22Rv1 (cell line): ENCODE measurements around the gene RHOG.
A peak's percentile ranks its signal among the peaks of the same experiment; 100 is the strongest.

ENCODE experiments used
- H3K27ac ChIP-seq: fragments of 450-650 bp; 2 replicates; pipeline ENCODE4 v1.5.1; 2017
- CTCF ChIP-seq: fragments of 450-650 bp; IDR thresholded peaks from 2 replicates; pipeline ENCODE4 v1.5.1; 2017; ENCODE audit warnings: mild to moderate bottlenecking
- ZFX ChIP-seq: fragments of 450-650 bp; IDR thresholded peaks from 2 replicates; pipeline ENCODE4 v1.6.1; 2017; ENCODE audit warnings: antibody characterized with exemption, borderline replicate concordance

RHOG gene

GRCh38 chr11:3859373-3859881, 18.7 kb upstream of the RHOG start:
- TF ChIP-seq CTCF: no peak
- TF ChIP-seq ZFX: no peak
- H3K27ac ChIP-seq: peak overlapping the region; percentile 71

DNA sequence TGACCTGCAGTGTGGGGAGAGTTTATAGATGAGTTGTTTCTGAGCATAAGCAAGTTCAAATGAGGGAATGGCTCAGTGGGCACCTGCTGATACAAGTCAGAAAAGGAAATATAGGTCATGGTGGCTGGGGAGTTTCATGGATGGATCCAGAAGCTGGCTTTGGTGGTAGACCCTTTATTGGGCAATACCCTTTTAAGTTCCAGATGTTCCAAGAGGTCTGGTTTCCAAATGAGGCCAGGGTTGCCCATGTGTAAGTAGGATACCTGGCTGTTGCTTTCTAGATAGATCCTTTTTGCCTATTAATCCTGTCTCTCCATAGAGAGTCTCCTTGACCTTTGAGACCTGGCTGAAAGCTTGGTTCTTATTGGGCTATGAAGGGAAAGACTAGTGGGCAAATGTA, 16.9 kb upstream of the RHOG start:
- no peak for TF ChIP-seq CTCF
- no peak for TF ChIP-seq ZFX
- H3K27ac ChIP-seq: no peak overlapping the region

DNA sequence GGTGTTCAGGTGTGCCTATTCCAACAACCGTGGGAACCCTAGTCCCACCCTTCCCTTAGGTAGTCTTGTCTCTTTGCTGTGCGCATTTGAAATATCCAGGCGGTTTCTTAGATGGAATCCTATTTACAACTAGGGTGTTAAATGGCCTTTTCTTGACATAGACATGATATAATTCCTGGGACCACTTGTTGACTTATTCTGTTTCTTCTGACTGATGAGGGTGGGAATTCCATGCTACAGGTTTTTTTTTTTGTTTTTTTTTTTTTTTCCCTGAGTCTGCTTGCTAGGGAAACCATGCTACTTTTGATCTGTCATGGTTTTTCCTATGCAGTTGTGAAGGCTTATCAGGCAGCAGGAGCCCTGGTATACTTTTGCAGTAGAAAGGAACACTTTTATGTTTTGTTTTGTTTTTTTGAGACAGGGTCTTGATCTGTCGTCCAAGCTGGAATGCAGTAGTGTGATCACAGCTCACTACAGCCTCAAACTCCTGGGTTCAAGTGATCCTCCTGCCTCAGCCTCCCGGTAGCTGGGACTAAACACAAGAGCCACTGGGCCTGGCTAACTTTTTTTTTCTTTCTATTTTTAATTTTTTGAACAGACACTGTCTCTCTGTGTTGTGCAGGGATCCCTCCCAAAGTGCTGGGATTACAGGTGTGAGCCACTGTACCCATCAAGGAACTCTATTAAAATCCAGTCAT, 16.2 kb upstream of the RHOG start:
- H3K27ac ChIP-seq: no peak overlapping the region
- no peak for TF ChIP-seq CTCF
- TF ChIP-seq ZFX: no peak

DNA sequence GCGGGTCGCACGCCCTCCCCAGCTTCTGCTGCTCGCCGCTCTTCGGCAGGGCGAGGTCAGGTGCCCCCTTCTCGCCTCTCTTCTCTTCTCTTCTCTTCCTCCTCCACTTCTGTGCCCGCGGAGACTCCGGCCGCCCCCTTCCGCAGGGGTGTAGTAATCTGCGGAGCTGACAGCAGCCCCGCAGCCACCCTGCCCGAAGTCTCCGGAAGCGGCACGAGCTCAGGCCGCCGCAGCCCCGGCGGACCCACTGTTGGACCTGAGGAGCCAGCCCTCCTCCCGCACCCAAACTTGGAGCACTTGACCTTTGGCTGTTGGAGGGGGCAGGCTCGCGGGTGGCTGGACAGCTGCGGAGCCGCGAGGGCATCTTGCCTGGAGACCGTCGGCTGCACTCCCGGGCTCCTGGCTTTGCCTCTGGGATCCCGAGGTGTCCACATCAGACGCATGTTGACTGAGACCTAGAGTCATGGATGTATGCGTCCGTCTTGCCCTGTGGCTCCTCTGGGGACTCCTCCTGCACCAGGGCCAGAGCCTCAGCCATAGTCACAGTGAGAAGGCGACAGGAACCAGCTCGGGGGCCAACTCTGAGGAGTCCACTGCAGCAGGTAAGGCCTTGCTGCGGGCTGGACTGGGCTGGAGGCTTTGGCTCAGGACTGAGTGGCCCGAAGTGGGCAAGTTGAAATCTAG, 15.2 kb upstream of the RHOG start:
- TF ChIP-seq CTCF (no peak), ZFX (no peak)
- H3K27ac ChIP-seq: peak overlapping the region; percentile 75; the same call in 1 of the 2 replicates

DNA sequence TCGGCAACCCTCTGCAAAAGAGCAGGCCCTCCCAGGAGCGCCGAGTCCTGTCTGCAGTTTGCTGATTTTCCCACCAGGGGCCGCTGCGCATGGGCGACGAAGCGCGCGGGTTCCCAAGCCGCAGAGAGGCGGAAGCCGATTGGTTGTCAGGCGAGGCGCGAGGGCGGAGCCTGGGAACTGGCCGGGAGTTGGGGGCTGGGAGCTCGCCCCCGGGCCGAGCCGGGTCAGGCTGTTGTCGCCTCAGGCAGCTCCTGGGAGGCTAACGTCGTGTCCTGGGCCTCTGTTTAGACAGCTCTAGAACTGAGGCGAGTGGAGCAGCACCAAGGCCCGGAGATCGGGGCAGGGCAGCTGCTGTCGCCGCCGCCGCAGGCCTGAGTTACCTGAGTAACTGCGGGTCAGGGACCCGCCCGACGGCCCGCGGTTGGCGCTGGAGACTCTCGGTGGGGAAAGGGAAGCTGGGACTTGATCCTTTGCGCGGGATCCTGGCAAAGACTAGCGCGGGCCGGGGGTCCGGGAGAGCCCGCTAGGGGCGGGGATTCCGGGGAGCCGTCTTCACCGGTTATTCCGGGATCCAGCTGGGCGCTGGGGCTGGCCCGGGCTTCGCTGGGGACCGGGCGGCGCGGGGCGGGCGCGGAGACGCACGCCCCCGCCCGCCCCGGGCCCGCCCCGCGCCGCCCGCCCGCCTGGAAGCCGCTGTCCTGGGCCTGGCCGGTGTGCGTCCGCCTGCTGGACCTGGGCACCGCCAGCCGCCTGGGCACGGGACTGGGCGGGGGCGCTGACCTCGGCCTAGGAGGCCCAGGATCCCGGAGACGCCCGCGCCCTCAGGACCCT, 14.4 kb upstream of the RHOG start, which contains the start of gene STIM1:
Gene STIM1 (plus strand): TSS at position 688 of the 831 bp plus-strand sequence. CDS start 607 bp downstream, outside the sequence.
- peak within 1 kb of the TSS; percentile 75 for H3K27ac ChIP-seq
- TF ChIP-seq ZFX (no peak), CTCF (peak; percentile 97)

- TF ChIP-seq ZFX (no peak), CTCF (no peak)
- H3K27ac ChIP-seq: peak overlapping the region; percentile 75; the same call in 1 of the 2 replicates
These were observed 13.9 kb upstream of the RHOG start for GRCh38 chr11:3854660-3854976.
